AG09309 (cell line): ENCODE data around the gene TULP1.
"Not testable (repeated sequence)": the region's sequence is repeated elsewhere in the genome, so short reads cannot be mapped to it uniquely, and the experiment has no call there.

Experiments
- DNase-seq: peaks from one replicate; pipeline ENCODE4 v3.0.0-alpha.2; 2010; ENCODE audit warnings: low read depth
- H3K4me3 ChIP-seq: 2 replicates; pipeline ENCODE4 v1.5.1; 2011; ENCODE audit warnings: mild to moderate bottlenecking, low read depth, low read length, moderate library complexity; ENCODE audit not compliant: control insufficient read depth
- CTCF ChIP-seq: IDR thresholded peaks from 2 replicates; pipeline ENCODE4 v1.5.1; 2011; ENCODE audit warnings: mild to moderate bottlenecking, low read depth, low read length, inconsistent platforms; ENCODE audit not compliant: insufficient read depth, control insufficient read depth; ENCODE audit errors: missing control alignments

The TULP1 gene

GRCh38 chr6:35552285-35552917 lies 39.7 kb upstream of the TULP1 start:
- peak; percentile 71 for TF ChIP-seq CTCF
- no peak for DNase-seq
- no peak overlapping the region for H3K4me3 ChIP-seq

- H3K4me3 ChIP-seq = no peak overlapping the region
- DNase-seq = no peak
- TF ChIP-seq CTCF = no peak
These were observed 37.7 kb upstream of the TULP1 start for GRCh38 chr6:35550437-35550836.

- no peak for DNase-seq
- no peak for TF ChIP-seq CTCF
- no peak overlapping the region for H3K4me3 ChIP-seq
These were observed 35.0 kb upstream of the TULP1 start for GRCh38 chr6:35547676-35548075.

- no peak overlapping the region for H3K4me3 ChIP-seq
- DNase-seq = no peak
- TF ChIP-seq CTCF = no peak
These were observed 32.2 kb upstream of the TULP1 start for GRCh38 chr6:35544769-35545361.

- no peak for DNase-seq
- H3K4me3 ChIP-seq = no peak overlapping the region
- TF ChIP-seq CTCF = no peak
These were observed 30.9 kb upstream of the TULP1 start for GRCh38 chr6:35543459-35544193.

- TF ChIP-seq CTCF = no peak
- no peak for DNase-seq
- no peak overlapping the region for H3K4me3 ChIP-seq
These were observed 29.1 kb upstream of the TULP1 start for GRCh38 chr6:35541836-35542235.

GRCh38 chr6:35539223-35539622 lies 26.5 kb upstream of the TULP1 start:
- TF ChIP-seq CTCF = no peak
- DNase-seq = no peak

GRCh38 chr6:35535847-35536246 lies 23.2 kb upstream of the TULP1 start:
- not testable (repeated sequence) for H3K4me3 ChIP-seq, DNase-seq

More at GRCh38 chr6:35539223-35539622, 26.5 kb upstream of the TULP1 start:
- no peak overlapping the region for H3K4me3 ChIP-seq
